Measurements from ENCODE around the gene AP1S1.
"Not testable (repeated sequence)": the region's sequence is repeated elsewhere in the genome, so short reads cannot be mapped to it uniquely, and the experiment has no call there.

The AP1S1 gene

DNA sequence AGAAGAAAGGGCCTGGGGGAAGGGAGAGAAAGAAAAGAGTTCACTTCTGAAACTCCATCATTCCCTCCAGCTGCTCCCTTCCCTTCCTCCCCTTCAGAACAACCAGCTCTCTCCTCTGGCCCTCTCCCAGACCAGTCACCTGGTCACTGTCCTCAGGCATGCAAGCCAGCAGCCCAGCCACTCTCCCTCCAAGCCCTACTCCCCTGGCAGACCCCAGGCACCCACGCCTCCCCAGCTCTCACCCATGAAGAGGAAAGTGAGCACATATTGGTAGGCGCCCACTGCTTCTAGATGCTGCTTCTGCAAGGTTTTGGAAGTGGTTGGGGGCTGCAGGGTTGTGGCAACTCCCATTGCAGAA lies 46.2 kb downstream of the AP1S1 start:
- Histone ChIP-seq H3K4me3 (no peak overlapping the region), H3K27ac (no peak overlapping the region), H3K9me3 (no peaks in the 10 kb centered on the region), H3K36me3 (no peaks in the 10 kb centered on the region), H3K4me1 (peaks cover 0 to 11% (median 9%) of the 10 kb centered on the region in 4 donors), H3K27me3 (peaks cover 0 to 70% of the 10 kb centered on the region in 2 donors)
- TF ChIP-seq, protein P1, sequence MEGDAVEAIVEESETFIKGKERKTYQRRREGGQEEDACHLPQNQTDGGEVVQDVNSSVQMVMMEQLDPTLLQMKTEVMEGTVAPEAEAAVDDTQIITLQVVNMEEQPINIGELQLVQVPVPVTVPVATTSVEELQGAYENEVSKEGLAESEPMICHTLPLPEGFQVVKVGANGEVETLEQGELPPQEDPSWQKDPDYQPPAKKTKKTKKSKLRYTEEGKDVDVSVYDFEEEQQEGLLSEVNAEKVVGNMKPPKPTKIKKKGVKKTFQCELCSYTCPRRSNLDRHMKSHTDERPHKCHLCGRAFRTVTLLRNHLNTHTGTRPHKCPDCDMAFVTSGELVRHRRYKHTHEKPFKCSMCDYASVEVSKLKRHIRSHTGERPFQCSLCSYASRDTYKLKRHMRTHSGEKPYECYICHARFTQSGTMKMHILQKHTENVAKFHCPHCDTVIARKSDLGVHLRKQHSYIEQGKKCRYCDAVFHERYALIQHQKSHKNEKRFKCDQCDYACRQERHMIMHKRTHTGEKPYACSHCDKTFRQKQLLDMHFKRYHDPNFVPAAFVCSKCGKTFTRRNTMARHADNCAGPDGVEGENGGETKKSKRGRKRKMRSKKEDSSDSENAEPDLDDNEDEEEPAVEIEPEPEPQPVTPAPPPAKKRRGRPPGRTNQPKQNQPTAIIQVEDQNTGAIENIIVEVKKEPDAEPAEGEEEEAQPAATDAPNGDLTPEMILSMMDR (IDR thresholded peaks at IDR 0.05) = no peak
- intact Hi-C loops (cut with DNase I; ENCODE audit: low total_unique reads) = no loop called here
- DNase-seq = no peak

DNA sequence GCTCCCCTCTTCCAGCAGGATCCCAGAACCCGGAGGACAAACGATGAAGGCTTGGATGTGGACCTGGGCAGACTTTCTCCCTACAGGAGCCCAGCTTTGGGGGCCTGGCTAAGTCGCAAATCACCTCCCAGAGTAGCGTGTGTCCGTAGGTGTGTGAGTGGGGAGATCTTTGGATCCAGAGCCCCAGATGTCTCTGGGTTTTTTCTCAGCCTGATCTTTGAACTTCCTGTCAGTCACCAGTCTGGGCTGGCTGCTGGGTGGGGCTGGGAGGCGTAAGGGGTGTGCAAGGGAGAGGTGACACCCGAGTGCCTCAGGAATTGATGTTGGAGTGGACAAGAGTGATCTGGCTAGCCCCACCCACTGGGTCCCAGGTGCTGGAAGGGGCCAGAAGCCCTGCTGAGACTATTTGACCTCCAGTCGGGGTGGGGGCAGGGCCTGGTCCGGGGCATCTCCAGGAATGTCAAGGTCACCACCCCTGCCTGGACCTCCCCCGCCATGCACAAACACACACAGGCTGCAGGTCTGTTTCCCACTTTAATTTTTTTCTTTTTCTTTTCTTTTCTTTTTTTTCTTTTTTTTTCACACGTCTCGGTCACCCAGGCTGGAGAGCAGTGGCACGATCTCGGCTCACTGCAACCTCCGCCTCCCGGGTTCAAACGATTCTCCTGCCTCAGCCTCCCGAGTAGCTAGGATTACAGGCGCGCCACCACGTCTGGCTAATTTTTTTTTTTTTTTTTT lies 46.8 kb downstream of the AP1S1 start, which contains the start of gene MOGAT3:
TSS of gene MOGAT3 (minus strand) at position 175 of the 738 bp plus-strand sequence. CDS start 182 bp downstream, outside the sequence.
- Histone ChIP-seq H3K4me3 (peak within 1 kb of the TSS in 1 of 2 donors; percentile 10), H3K27me3 (peaks cover 0 to 64% of the 10 kb centered on the region in 2 donors), H3K36me3 (peaks cover 0 to 3% (median 1%) of the 10 kb centered on the region in 3 donors), H3K27ac (no peak within 1 kb of the TSS), H3K4me1 (peaks cover 0 to 11% (median 9%) of the 10 kb centered on the region in 4 donors), H3K9me3 (no peaks in the 10 kb centered on the region)
- intact Hi-C loops (cut with DNase I; ENCODE audit: low total_unique reads) = no loop called here
- TF ChIP-seq, protein P1 (IDR thresholded peaks at IDR 0.05) = no peak
- no peak for DNase-seq

DNA sequence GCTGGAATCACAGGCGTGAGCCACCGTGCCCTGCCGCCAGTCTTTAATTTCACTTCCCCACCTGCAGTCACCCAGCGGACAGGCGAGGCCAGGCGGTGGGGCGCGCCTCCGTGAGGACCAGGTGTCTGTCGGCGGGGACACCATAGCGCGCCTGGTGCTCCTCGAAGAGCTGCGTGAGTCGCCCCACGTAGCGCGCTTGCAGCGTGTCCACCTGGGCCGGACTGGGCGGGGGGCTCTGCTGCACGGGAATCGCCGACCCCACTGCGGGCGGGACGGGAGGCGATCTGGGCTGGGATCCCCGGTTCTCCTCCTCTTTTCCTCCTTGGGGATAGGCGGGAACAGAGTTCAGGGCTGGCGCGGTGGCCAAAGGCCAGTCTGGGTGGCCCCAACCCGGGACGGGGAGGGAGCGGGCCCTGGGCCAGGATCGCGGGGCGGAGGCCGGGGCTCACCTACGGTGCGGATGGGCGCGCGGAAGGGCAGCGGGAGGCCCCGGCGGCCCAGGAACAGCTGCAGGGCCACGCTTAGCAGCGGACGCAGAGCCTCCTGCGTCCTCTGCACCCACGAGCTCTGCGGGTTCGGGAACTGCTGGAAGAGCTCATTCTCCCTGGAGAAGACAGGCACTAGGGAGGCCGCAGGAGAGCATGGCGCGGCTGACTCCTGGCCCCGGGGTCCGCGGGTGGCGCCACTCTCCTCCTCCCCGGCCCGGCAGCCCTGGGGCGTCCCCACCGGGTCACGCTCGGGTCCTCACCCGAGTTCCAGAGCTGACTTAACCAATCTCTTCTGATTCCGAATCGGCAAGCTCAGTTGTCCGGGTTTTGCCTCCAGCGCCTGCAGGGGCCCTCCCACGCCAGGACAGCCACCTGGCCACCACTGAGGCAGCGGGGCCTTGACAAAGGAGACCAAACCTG lies 47.7 kb downstream of the AP1S1 start:
- Histone ChIP-seq H3K4me3 (peak overlapping the region in 1 of 2 donors; percentile 10), H3K27me3 (peaks cover 0 to 55% of the 10 kb centered on the region in 2 donors), H3K36me3 (peaks cover 0 to 12% (median 10%) of the 10 kb centered on the region in 3 donors), H3K4me1 (peaks cover 0 to 11% (median 9%) of the 10 kb centered on the region in 4 donors), H3K27ac (no peak overlapping the region), H3K9me3 (no peaks in the 10 kb centered on the region)
- intact Hi-C loops (cut with DNase I; ENCODE audit: low total_unique reads) = no loop called here
- DNase-seq = no peak
- TF ChIP-seq, protein P1 (IDR thresholded peaks at IDR 0.05) = no peak

DNA sequence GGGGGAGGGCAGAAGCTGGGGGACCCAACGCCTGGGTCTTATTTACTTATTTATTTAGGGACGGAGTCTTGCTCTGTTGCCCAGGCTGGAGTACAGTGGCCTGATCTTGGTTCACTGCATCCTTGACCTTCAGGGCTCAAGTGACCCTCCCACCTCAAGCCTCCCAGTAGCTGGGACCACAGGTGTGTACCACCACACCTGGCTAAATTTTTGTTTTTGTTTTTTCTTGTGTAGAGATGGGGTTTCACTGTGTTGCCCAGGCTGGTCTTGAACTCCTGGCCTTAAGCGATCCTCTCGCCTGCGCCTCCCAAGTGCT lies 48.3 kb downstream of the AP1S1 start:
- TF ChIP-seq, protein P1 (IDR thresholded peaks at IDR 0.05) = no peak
- peaks cover 0 to 55% of the 10 kb centered on the region in 2 donors for H3K27me3 ChIP-seq
- peaks cover 0 to 11% (median 9%) of the 10 kb centered on the region in 4 donors for H3K4me1 ChIP-seq
- peaks cover 0 to 18% (median 16%) of the 10 kb centered on the region in 3 donors for H3K36me3 ChIP-seq
- no peak overlapping the region for H3K27ac ChIP-seq
- no peak for DNase-seq
- no peak overlapping the region for H3K4me3 ChIP-seq
- intact Hi-C loops (cut with DNase I; ENCODE audit: low total_unique reads) = no loop called here
- no peaks in the 10 kb centered on the region for H3K9me3 ChIP-seq

DNA sequence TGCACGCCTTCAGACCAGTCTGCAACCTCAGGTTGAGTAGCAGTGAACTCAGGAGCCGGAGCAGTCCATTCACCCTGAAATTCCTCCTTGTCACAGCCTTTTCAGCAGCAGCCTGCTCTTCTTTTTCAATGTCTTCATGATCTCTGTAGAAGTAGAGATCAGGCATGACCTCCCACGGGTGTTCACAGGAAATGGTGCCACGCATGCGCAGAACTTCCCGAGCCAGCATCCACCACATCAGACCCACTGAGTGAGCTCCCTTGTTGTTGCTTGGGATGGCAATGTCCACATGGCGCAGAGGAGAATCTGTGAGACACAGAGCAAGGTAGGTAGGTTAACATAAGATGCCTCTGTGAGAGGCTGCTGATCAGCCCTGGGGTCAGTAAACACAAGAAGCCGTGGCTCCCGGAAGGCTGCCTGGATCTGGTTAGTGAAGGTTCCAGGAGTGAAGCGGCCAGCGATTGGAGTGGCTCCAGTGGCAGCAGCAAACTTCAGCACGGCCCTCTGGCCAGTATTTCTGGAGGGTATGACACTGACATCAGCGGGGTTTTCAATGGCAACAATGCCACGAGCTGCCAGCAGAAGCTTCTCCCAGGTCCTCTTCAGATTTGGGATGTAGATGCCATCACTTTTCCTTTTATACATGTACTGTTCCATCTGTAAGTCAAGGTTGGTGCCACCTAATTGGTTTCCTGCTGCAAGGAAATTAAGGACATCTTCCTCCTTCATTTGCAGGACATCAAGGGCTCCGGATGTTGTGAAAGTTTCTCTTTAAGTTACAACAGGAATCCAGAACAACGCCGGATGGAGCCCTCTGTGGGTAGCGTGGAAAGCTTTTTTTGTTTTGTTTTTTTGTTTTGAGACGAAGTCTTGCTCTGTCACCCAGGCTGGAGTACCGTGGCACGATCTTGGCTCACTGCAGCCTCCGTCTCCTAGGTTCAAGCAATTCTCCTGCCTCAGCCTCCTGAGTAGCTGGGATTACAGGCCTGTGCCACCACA lies 49.8 kb downstream of the AP1S1 start:
- intact Hi-C loops (cut with DNase I; ENCODE audit: low total_unique reads); DNase-seq; H3K4me3 ChIP-seq; H3K27ac ChIP-seq; H3K9me3 ChIP-seq: not testable (repeated sequence)
- Histone ChIP-seq H3K36me3 (peaks cover 0 to 33% (median 28%) of the 10 kb centered on the region in 3 donors), H3K27me3 (peaks cover 0 to 43% of the 10 kb centered on the region in 2 donors), H3K4me1 (peaks cover 0 to 11% (median 9%) of the 10 kb centered on the region in 4 donors)

Measured in tibial artery (tissue), 4 donors.